Measurements from ENCODE around the gene C12orf43. TPM values are rescaled to one million over a fixed set of nuclear protein-coding genes. Genes with fewer than 3 reads are reported as not detected.
A peak's percentile ranks its signal among the peaks of the same experiment; 100 is the strongest.

C12orf43 gene
- total and polyA plus RNA-seq, 3 donors from 2014 or later, result 14.3 to 16.5 (median 15.9) TPM

DNA sequence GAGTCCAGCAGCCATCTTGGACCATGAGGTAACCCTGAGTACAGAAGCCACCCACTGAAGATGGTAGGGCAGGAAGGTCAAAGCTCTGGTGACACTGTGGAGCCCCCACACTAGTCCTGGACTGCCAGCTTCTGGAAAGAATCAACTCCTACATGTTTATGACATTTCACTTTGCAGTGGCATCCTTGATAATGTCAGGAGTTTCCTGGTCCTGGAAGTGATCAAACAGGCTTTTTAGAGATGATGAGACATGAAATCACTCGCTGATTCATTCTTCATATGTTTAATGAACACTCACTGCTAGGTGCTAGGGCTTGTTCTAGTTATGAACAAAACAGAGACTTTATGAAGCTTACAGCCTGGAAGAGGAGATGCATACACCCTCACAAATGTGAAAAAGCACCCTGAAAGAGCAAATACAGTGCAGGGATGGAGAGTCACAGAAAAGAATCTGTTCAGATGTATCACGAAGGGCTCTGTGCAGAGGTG is 53.7 kb downstream of the C12orf43 start:
- no peak for DNase-seq

DNA sequence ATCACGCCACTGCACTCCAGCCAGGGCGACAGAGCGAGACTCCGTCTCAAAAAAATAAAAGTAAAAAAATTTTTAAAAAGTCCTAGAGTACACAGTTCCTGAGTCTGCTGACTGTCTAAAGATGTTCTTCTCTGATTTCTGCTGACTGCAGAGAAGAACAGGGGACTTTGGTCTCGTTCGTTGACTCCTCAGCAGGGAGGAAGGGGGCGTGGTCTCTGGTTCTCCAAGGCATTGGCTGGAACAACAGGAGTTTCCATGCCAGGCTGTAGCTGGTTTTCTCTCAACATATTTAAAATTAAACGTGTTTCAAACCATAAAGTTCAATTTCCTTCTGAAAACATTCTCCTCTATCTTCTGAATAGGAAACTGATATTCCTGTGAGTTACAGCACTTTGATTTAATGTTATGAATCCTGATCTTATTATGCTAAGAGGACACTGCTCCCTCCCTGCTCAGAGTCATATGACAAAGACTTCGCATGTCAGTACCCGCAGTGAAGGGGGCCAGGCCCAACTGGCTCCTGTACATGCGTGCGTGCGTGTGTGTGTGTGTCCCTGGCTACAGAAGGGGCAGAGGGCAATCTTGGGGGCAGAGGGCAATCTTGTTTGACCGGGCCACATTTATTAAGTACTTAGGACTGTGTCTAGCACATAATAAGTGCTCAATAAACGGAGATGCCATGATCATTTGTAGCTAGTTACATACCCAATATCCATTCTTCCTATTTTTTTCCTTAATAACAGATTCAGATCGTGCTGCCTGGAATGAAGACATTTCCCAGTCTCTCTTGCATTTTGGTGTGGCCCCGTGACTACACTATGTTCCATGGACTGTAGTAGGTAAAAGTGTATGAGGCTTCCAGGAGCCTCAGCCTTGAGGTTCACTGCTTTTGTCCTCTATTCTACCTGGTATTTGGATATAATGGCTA is 54.4 kb downstream of the C12orf43 start:
- Histone ChIP-seq H3K27ac (no peak overlapping the region), H3K27me3 (no peaks in the 10 kb centered on the region), H3K36me3 (ENCODE audit: low read depth, missing control alignments) (no peaks in the 10 kb centered on the region), H3K4me3 (no peak overlapping the region), H3K4me1 (no peaks in the 10 kb centered on the region), H3K9me3 (no peaks in the 10 kb centered on the region)
- DNase-seq, result peak; percentile 48
- WGBS, 2 donors, result 71 to 78% methylated on average over 17 of the region's 17 CpGs
- TF ChIP-seq, protein P1, sequence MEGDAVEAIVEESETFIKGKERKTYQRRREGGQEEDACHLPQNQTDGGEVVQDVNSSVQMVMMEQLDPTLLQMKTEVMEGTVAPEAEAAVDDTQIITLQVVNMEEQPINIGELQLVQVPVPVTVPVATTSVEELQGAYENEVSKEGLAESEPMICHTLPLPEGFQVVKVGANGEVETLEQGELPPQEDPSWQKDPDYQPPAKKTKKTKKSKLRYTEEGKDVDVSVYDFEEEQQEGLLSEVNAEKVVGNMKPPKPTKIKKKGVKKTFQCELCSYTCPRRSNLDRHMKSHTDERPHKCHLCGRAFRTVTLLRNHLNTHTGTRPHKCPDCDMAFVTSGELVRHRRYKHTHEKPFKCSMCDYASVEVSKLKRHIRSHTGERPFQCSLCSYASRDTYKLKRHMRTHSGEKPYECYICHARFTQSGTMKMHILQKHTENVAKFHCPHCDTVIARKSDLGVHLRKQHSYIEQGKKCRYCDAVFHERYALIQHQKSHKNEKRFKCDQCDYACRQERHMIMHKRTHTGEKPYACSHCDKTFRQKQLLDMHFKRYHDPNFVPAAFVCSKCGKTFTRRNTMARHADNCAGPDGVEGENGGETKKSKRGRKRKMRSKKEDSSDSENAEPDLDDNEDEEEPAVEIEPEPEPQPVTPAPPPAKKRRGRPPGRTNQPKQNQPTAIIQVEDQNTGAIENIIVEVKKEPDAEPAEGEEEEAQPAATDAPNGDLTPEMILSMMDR (IDR thresholded peaks at IDR 0.05), result no peak
- TF ChIP-seq POLR2A (IDR thresholded peaks at IDR 0.05), result no peak
- intact Hi-C loops (cut with DNase I; ENCODE audit: low total_unique reads), result no loop called here

More for the DNA sequence above, 53.7 kb downstream of the C12orf43 start:
- intact Hi-C loops (cut with DNase I; ENCODE audit: low total_unique reads), result no loop called here
- no peak for TF ChIP-seq POLR2A (IDR thresholded peaks at IDR 0.05)
- TF ChIP-seq, protein P1 (IDR thresholded peaks at IDR 0.05), result no peak
- H3K27me3 ChIP-seq, result no peaks in the 10 kb centered on the region
- no peaks in the 10 kb centered on the region for H3K4me1 ChIP-seq
- no peak overlapping the region for H3K4me3 ChIP-seq
- H3K9me3 ChIP-seq, result no peaks in the 10 kb centered on the region
- no peaks in the 10 kb centered on the region for H3K36me3 ChIP-seq (ENCODE audit: low read depth, missing control alignments)
- WGBS, 2 donors, result 89 to 90% methylated on average over 2 of the region's 2 CpGs
- no peak overlapping the region for H3K27ac ChIP-seq

DNA sequence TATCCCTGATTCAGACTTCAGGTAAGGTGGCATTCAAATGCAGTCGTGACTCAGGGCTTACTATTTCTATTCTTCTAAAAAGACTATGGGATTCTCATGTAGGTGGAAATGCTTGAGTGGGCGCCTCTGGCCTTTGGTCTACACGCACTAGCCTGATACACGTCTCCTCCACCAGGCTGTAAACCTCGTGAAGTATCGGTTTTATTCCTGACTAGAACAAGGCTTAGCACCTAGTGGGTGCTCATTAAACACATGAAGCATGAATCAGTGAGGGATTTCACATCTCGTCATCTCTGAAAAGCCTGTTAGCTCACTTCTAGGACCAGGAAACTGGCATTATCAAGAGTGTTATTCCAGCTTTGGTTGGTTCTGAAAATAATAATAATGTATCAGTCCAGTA is 55.6 kb downstream of the C12orf43 start:
- Histone ChIP-seq H3K27me3 (no peaks in the 10 kb centered on the region), H3K27ac (no peak overlapping the region), H3K4me1 (no peaks in the 10 kb centered on the region), H3K9me3 (no peaks in the 10 kb centered on the region), H3K36me3 (ENCODE audit: low read depth, missing control alignments) (no peaks in the 10 kb centered on the region), H3K4me3 (no peak overlapping the region)
- 90 to 91% methylated on average over 7 of the region's 7 CpGs for WGBS, 2 donors
- intact Hi-C loops (cut with DNase I; ENCODE audit: low total_unique reads), result no loop called here
- TF ChIP-seq, protein P1 (IDR thresholded peaks at IDR 0.05), result no peak
- no peak for TF ChIP-seq POLR2A (IDR thresholded peaks at IDR 0.05)
- DNase-seq, result no peak

DNA sequence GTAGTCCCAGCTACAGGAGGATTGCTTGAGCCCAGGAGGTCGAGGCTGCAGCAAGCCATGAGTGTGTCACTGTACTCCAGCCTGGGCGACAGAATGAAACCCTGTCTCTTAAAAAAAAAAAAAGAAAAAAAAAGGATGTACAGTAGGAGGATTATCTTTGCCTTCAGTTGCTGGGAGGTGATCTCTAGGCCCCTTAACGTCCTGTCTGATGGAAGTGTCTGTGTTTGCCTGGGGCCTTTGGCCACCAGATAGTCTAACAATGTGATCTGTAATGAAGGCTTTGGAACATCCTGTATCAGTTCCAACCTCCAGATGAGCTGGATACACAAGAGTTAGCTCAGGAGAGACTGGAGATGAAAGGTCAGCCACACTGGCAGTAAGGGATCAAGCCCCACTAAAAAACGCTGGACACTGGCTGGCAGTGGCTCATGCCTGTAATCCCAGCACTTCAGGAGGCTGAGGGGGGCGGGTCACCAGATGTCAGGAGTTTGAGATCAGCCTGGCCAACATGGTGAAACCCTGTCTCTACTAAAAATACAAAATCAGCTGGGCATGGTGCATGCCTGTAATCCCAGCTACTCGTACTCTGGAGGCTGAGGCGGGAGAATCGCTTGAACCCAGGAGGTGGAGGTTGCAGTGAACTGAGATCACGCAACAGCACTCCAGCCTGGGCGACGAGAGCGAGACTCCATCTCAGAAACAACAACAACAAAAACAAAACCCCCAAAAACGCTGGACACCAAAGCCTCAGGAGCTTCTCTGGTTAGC is 57.0 kb downstream of the C12orf43 start:
- Histone ChIP-seq H3K36me3 (ENCODE audit: low read depth, missing control alignments) (no peaks in the 10 kb centered on the region), H3K27ac (no peak overlapping the region), H3K27me3 (no peaks in the 10 kb centered on the region), H3K9me3 (no peaks in the 10 kb centered on the region), H3K4me1 (no peaks in the 10 kb centered on the region), H3K4me3 (no peak overlapping the region)
- WGBS, 2 donors, result 80% methylated on average over 13 of the region's 13 CpGs
- intact Hi-C loops (cut with DNase I; ENCODE audit: low total_unique reads), result no loop called here
- TF ChIP-seq, protein P1 (IDR thresholded peaks at IDR 0.05), result no peak
- TF ChIP-seq POLR2A (IDR thresholded peaks at IDR 0.05), result no peak
- no peak for DNase-seq
